ENCODE data around the gene NELFCD.

NELFCD gene, protein sequence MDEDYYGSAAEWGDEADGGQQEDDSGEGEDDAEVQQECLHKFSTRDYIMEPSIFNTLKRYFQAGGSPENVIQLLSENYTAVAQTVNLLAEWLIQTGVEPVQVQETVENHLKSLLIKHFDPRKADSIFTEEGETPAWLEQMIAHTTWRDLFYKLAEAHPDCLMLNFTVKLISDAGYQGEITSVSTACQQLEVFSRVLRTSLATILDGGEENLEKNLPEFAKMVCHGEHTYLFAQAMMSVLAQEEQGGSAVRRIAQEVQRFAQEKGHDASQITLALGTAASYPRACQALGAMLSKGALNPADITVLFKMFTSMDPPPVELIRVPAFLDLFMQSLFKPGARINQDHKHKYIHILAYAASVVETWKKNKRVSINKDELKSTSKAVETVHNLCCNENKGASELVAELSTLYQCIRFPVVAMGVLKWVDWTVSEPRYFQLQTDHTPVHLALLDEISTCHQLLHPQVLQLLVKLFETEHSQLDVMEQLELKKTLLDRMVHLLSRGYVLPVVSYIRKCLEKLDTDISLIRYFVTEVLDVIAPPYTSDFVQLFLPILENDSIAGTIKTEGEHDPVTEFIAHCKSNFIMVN

GRCh38 chr20:58980711-58981627 lies at the start of gene NELFCD:
Gene NELFCD, plus strand, starts transcription at chr20:58981256. Its CDS starts 54 bp downstream, at chr20:58981310.
- TF ChIP-seq, protein P1, sequence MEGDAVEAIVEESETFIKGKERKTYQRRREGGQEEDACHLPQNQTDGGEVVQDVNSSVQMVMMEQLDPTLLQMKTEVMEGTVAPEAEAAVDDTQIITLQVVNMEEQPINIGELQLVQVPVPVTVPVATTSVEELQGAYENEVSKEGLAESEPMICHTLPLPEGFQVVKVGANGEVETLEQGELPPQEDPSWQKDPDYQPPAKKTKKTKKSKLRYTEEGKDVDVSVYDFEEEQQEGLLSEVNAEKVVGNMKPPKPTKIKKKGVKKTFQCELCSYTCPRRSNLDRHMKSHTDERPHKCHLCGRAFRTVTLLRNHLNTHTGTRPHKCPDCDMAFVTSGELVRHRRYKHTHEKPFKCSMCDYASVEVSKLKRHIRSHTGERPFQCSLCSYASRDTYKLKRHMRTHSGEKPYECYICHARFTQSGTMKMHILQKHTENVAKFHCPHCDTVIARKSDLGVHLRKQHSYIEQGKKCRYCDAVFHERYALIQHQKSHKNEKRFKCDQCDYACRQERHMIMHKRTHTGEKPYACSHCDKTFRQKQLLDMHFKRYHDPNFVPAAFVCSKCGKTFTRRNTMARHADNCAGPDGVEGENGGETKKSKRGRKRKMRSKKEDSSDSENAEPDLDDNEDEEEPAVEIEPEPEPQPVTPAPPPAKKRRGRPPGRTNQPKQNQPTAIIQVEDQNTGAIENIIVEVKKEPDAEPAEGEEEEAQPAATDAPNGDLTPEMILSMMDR (IDR thresholded peaks at IDR 0.05; ENCODE audit: extremely low read depth, insufficient read depth, missing control alignments) = no peak
- DNase-seq (ENCODE audit: low spot score) = peak; percentile 99
- in situ Hi-C loops (cut with MboI; ENCODE audit: low pct_unique_long_range_greater_than_20kb, low sequenced_read_pairs, unreplicated experiment) = loop anchor here (10.0 kb wide), 1 partner anchor 86 kb away; no protein-coding TSS in a partner anchor

DNA sequence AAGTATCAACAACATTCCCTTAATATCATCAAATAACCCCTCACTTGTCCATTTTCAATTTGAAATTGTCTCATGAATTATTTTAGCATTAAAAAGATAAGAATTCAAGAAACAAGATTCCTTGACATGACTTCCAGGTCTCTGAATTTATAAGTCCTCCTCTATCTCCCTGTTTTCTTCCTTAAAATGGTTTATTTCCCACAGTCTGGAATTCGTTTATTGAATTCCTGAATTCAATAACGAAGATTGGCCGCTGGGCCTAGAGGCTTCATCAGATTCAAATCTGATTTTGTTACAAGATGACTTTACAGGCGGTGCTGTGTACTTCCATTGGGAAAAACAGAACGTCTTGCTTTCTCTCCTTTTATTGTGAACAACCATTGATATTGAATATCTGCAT lies 48.9 kb upstream of the NELFCD start:
- TF ChIP-seq, protein P1 (IDR thresholded peaks at IDR 0.05; ENCODE audit: extremely low read depth, insufficient read depth, missing control alignments) = no peak
- in situ Hi-C loops (cut with MboI; ENCODE audit: low pct_unique_long_range_greater_than_20kb, low sequenced_read_pairs, unreplicated experiment) = no loop called here
- DNase-seq (ENCODE audit: low spot score) = no peak

GRCh38 chr20:58938078-58938477 lies 43.0 kb upstream of the NELFCD start:
- TF ChIP-seq, protein P1 (IDR thresholded peaks at IDR 0.05; ENCODE audit: extremely low read depth, insufficient read depth, missing control alignments) = no peak
- in situ Hi-C loops (cut with MboI; ENCODE audit: low pct_unique_long_range_greater_than_20kb, low sequenced_read_pairs, unreplicated experiment) = no loop called here
- no peak for DNase-seq (ENCODE audit: low spot score)

- in situ Hi-C loops (cut with MboI; ENCODE audit: low pct_unique_long_range_greater_than_20kb, low sequenced_read_pairs, unreplicated experiment) = no loop called here
- TF ChIP-seq, protein P1 (IDR thresholded peaks at IDR 0.05; ENCODE audit: extremely low read depth, insufficient read depth, missing control alignments) = no peak
- DNase-seq (ENCODE audit: low spot score) = no peak
Observed at GRCh38 chr20:58938541-58938940, 42.5 kb upstream of the NELFCD start.

DNA sequence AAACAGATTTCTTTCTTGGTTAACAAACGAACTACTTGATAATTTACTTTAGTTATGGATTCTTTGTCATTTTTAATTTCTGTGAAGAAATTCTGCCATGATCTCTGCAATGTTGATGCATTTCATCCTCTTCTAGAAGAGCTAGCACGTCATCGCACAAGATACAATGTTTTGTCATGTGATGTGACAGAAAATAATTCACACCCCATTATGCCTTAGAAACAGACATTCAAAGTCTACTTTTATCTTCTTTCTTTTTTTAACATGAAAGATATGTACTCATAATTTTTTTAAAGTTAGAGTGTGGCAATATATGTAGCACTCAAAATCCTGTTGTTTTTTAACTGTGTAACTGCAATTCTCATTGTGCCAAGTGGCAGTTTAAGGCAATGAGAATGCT lies 39.6 kb upstream of the NELFCD start:
- no peak for DNase-seq (ENCODE audit: low spot score)
- TF ChIP-seq, protein P1 (IDR thresholded peaks at IDR 0.05; ENCODE audit: extremely low read depth, insufficient read depth, missing control alignments) = no peak
- in situ Hi-C loops (cut with MboI; ENCODE audit: low pct_unique_long_range_greater_than_20kb, low sequenced_read_pairs, unreplicated experiment) = no loop called here

GRCh38 chr20:58942549-58942948 lies 38.5 kb upstream of the NELFCD start:
- DNase-seq (ENCODE audit: low spot score) = no peak
- in situ Hi-C loops (cut with MboI; ENCODE audit: low pct_unique_long_range_greater_than_20kb, low sequenced_read_pairs, unreplicated experiment) = no loop called here
- TF ChIP-seq, protein P1 (IDR thresholded peaks at IDR 0.05; ENCODE audit: extremely low read depth, insufficient read depth, missing control alignments) = no peak

Data from GM13977 (cell line).